K562 (cell line): ENCODE data around the gene PLPP4.

Source experiments
- BACH1 ChIP-seq: fragments of 200-800 bp; sonication (Bioruptor generic); IDR thresholded peaks from 2 replicates; pipeline ENCODE4 v1.6.1; 2016; ENCODE audit warnings: missing genetic modification characterization, missing compliant biosample characterization
- CTCF ChIP-seq, 3 experiments: IDR thresholded peaks in 2 of 3; conservative IDR thresholded peaks in 1 of 3; 2 replicates each; pipeline ENCODE4 v1.5.1; 2011 to 2012; ENCODE audit warnings: low read length in 3 of 3, mild to moderate bottlenecking in 3 of 3, control low read depth in 2 of 3, improper control_type of control experiment in 1 of 3, inconsistent platforms in 1 of 3, low read depth in 1 of 3, mixed read lengths in 1 of 3, moderate library complexity in 1 of 3; ENCODE audit not compliant: insufficient read depth in 2 of 3
- EZH2 ChIP-seq: IDR thresholded peaks from 2 replicates; pipeline ENCODE4 v1.6.1; 2012; ENCODE audit warnings: low read depth, mild to moderate bottlenecking, inconsistent platforms, low read length, borderline replicate concordance
- MEF2A ChIP-seq: IDR thresholded peaks from 2 replicates; pipeline ENCODE4 v1.6.1; 2011; ENCODE audit warnings: low read depth, mild to moderate bottlenecking, low read length, moderate library complexity; ENCODE audit not compliant: control insufficient read depth
- MNT ChIP-seq, 2 experiments: fragments of 450-650 bp; conservative IDR thresholded peaks; 2 replicates each; pipeline ENCODE4 v1.6.1; 2017; ENCODE audit warnings: mild to moderate bottlenecking in 2 of 2, moderate library complexity in 2 of 2
- PHTF2 ChIP-seq: fragments of 250-450 bp; sonication (Bioruptor Pico); IDR thresholded peaks from 2 replicates; pipeline ENCODE4 v1.5.0; 2021; ENCODE audit warnings: mild to moderate bottlenecking
- SMARCB1 ChIP-seq: IDR thresholded peaks from 2 replicates; pipeline ENCODE4 v1.6.1; 2011; ENCODE audit warnings: improper control_type of control experiment, low read depth; ENCODE audit not compliant: insufficient read length
- WHSC1 ChIP-seq: IDR thresholded peaks from one replicate; pipeline ENCODE4 v1.6.1; 2012; ENCODE audit warnings: low read length, control low read depth, inconsistent platforms

GRCh38 chr10:120599200-120599724 lies 142.2 kb downstream of the PLPP4 start:
- no peak for TF ChIP-seq PHTF2 (CRISPR knock-in tag)
- TF ChIP-seq WHSC1, result no peak
- no peak for TF ChIP-seq EZH2
- no peak for TF ChIP-seq MNT (conservative IDR thresholded peaks at IDR 0.05)
- no peak for TF ChIP-seq MEF2A
- no peak for TF ChIP-seq CTCF (IDR thresholded peaks at IDR 0.05 in 2 of 3, conservative IDR thresholded peaks at IDR 0.05 in 1 of 3; ENCODE audit: insufficient read depth in 2 of 3, low read depth in 1 of 3, low read length in 3 of 3)
- TF ChIP-seq BACH1 (tag), result no peak
- no peak for TF ChIP-seq SMARCB1
